ENCODE data around the gene OSBPL1A. TPM values are rescaled to one million over a fixed set of nuclear protein-coding genes. Genes with fewer than 3 reads are reported as not detected.

The OSBPL1A gene
- total RNA-seq, 1 donor from 2014 or later: 18.3 TPM

DNA sequence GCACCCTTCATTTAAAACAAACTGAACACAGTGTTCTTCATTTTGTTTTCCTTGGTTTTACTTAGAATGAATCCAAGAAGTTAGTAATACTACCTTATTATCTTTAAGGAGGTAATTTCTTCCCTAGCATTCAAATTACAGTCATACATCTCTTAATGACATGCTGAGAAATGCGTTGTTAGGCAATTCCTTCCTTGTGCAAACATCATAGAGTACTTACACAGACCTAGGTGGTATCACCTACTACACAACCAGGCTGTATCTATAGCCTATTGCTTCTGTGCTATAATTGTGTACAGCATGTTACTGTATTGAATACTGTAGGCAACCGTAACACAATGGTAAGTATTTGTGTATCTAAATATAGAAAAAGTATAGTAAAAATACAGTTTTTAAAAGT lies 267.1 kb downstream of the OSBPL1A start:
- Histone ChIP-seq H3K4me3 (ENCODE audit: low read depth, low read length) (no peak overlapping the region), H3K27me3 (ENCODE audit: control insufficient read depth, insufficient read depth, low read length) (no peaks in the 10 kb centered on the region), H3K36me3 (ENCODE audit: control insufficient read depth, insufficient read depth, low read length) (peaks cover 1% of the 10 kb centered on the region)
- TF ChIP-seq, protein P1, sequence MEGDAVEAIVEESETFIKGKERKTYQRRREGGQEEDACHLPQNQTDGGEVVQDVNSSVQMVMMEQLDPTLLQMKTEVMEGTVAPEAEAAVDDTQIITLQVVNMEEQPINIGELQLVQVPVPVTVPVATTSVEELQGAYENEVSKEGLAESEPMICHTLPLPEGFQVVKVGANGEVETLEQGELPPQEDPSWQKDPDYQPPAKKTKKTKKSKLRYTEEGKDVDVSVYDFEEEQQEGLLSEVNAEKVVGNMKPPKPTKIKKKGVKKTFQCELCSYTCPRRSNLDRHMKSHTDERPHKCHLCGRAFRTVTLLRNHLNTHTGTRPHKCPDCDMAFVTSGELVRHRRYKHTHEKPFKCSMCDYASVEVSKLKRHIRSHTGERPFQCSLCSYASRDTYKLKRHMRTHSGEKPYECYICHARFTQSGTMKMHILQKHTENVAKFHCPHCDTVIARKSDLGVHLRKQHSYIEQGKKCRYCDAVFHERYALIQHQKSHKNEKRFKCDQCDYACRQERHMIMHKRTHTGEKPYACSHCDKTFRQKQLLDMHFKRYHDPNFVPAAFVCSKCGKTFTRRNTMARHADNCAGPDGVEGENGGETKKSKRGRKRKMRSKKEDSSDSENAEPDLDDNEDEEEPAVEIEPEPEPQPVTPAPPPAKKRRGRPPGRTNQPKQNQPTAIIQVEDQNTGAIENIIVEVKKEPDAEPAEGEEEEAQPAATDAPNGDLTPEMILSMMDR (IDR thresholded peaks at IDR 0.05; ENCODE audit: insufficient read depth, low read length, poor library complexity, severe bottlenecking): no peak
- DNase-seq (ENCODE audit: low read depth): no peak

- TF ChIP-seq, protein P1 (IDR thresholded peaks at IDR 0.05; ENCODE audit: insufficient read depth, low read length, poor library complexity, severe bottlenecking): no peak
- no peak for DNase-seq (ENCODE audit: low read depth)
- Histone ChIP-seq H3K36me3 (ENCODE audit: control insufficient read depth, insufficient read depth, low read length) (no peaks in the 10 kb centered on the region), H3K4me3 (ENCODE audit: low read depth, low read length) (no peak overlapping the region), H3K27me3 (ENCODE audit: control insufficient read depth, insufficient read depth, low read length) (no peaks in the 10 kb centered on the region)
Measured at GRCh38 chr18:24128700-24129099, 268.9 kb downstream of the OSBPL1A start.

DNA sequence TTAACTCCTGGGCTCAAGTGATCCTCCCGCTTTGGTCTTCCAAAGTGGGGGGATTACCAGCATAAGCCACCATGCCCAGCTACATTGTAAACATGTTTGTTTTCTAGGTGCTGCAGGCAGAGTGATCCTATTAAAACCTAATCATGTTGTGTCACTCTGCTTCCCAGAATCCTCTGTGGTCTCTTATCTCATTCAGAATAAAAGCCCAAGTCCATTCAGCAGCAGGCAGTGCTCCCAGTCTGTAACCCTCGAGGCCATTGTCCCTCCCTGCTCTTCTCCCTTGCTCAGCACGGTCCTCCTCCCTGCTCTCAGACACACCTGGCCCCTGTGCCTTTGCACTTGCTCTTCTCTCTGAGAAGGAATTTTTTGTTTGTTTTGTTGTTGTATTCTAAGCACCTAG lies 269.9 kb downstream of the OSBPL1A start:
- TF ChIP-seq, protein P1 (IDR thresholded peaks at IDR 0.05; ENCODE audit: insufficient read depth, low read length, poor library complexity, severe bottlenecking): no peak
- DNase-seq (ENCODE audit: low read depth): no peak
- no peaks in the 10 kb centered on the region for H3K36me3 ChIP-seq (ENCODE audit: control insufficient read depth, insufficient read depth, low read length)
- no peaks in the 10 kb centered on the region for H3K27me3 ChIP-seq (ENCODE audit: control insufficient read depth, insufficient read depth, low read length)
- H3K4me3 ChIP-seq (ENCODE audit: low read depth, low read length): no peak overlapping the region

GRCh38 chr18:24126155-24126961 lies 271.3 kb downstream of the OSBPL1A start:
- Histone ChIP-seq H3K27me3 (ENCODE audit: control insufficient read depth, insufficient read depth, low read length) (no peaks in the 10 kb centered on the region), H3K4me3 (ENCODE audit: low read depth, low read length) (no peak overlapping the region), H3K36me3 (ENCODE audit: control insufficient read depth, insufficient read depth, low read length) (no peaks in the 10 kb centered on the region)
- no peak for DNase-seq (ENCODE audit: low read depth)
- TF ChIP-seq, protein P1 (IDR thresholded peaks at IDR 0.05; ENCODE audit: insufficient read depth, low read length, poor library complexity, severe bottlenecking): no peak

GRCh38 chr18:24121625-24122024 lies 276.0 kb downstream of the OSBPL1A start:
- Histone ChIP-seq H3K36me3 (ENCODE audit: control insufficient read depth, insufficient read depth, low read length) (no peaks in the 10 kb centered on the region), H3K4me3 (ENCODE audit: low read depth, low read length) (no peak overlapping the region), H3K27me3 (ENCODE audit: control insufficient read depth, insufficient read depth, low read length) (no peaks in the 10 kb centered on the region)
- no peak for DNase-seq (ENCODE audit: low read depth)
- TF ChIP-seq, protein P1 (IDR thresholded peaks at IDR 0.05; ENCODE audit: insufficient read depth, low read length, poor library complexity, severe bottlenecking): no peak

GRCh38 chr18:24120676-24121075 lies 276.9 kb downstream of the OSBPL1A start:
- no peak overlapping the region for H3K4me3 ChIP-seq (ENCODE audit: low read depth, low read length)
- no peak for DNase-seq (ENCODE audit: low read depth)
- H3K27me3 ChIP-seq (ENCODE audit: control insufficient read depth, insufficient read depth, low read length): no peaks in the 10 kb centered on the region
- no peaks in the 10 kb centered on the region for H3K36me3 ChIP-seq (ENCODE audit: control insufficient read depth, insufficient read depth, low read length)
- TF ChIP-seq, protein P1 (IDR thresholded peaks at IDR 0.05; ENCODE audit: insufficient read depth, low read length, poor library complexity, severe bottlenecking): no peak

Data from kidney epithelial cell (primary cell).